Left ventricle myocardium inferior (tissue), 1 donor: ENCODE measurements around the gene DAPK1. TPM values are rescaled to one million over a fixed set of nuclear protein-coding genes. Genes with fewer than 3 reads are reported as not detected.

Experiments used
- DNase-seq: peaks from one replicate; pipeline ENCODE4 v3.0.0-alpha.2; 2020
- H3K27ac ChIP-seq: fragments of 200-600 bp; replicated peaks from 2 replicates; pipeline ENCODE4 v1.8.0; 2021
- H3K27me3 ChIP-seq: fragments of 200-600 bp; 2 replicates; pipeline ENCODE4 v1.8.0; 2021; ENCODE audit warnings: low read depth
- H3K36me3 ChIP-seq: fragments of 200-600 bp; 2 replicates; pipeline ENCODE4 v1.8.0; 2021
- H3K4me1 ChIP-seq: fragments of 200-600 bp; 2 replicates; pipeline ENCODE4 v1.8.0; 2021
- H3K4me3 ChIP-seq: fragments of 200-600 bp; 2 replicates; pipeline ENCODE4 v1.8.0; 2021; ENCODE audit warnings: mild to moderate bottlenecking, moderate library complexity
- H3K9me3 ChIP-seq: fragments of 200-600 bp; replicated peaks from 2 replicates; pipeline ENCODE4 v1.8.0; 2021
- CTCF ChIP-seq: fragments of 200-600 bp; IDR thresholded peaks from 2 replicates; pipeline ENCODE4 v1.8.0; 2021; ENCODE audit warnings: antibody characterized with exemption, mild to moderate bottlenecking, borderline replicate concordance
- intact Hi-C: fragments of 100-400 bp; cut with micrococcal nuclease; formaldehyde crosslinking; loops from one replicate; pipeline ENCODE4 v1.11.0; 2022
- total RNA-seq: library from RNA; stranded (reverse); fragmentation: NEBNext Ultra II Directional; extraction: Animal tissue kit (Norgen Biotek cat#: 25700); gene quantifications from one replicate; pipeline ENCODE4 v1.2.1, GENCODE V29; 2021
- donor health status: DM: no; HTN: yes; CAD: no; lungs with severe emphysema.

Gene DAPK1
- total RNA-seq, 1 donor from 2014 or later = 5.5 TPM

GRCh38 chr9:87524061-87524460, 26.4 kb downstream of the DAPK1 start:
- Histone ChIP-seq H3K4me1 (peaks cover 9% of the 10 kb centered on the region), H3K27ac (no peak overlapping the region), H3K27me3 (no peaks in the 10 kb centered on the region), H3K9me3 (no peaks in the 10 kb centered on the region), H3K36me3 (no peaks in the 10 kb centered on the region), H3K4me3 (no peak overlapping the region)
- TF ChIP-seq CTCF = no peak
- intact Hi-C loops = no loop called here
- DNase-seq = no peak

GRCh38 chr9:87525546-87526303, 28.1 kb downstream of the DAPK1 start:
- Histone ChIP-seq H3K36me3 (no peaks in the 10 kb centered on the region), H3K27me3 (no peaks in the 10 kb centered on the region), H3K9me3 (no peaks in the 10 kb centered on the region), H3K4me1 (no peaks in the 10 kb centered on the region), H3K4me3 (no peak overlapping the region), H3K27ac (no peak overlapping the region)
- intact Hi-C loops = no loop called here
- DNase-seq = no peak
- no peak for TF ChIP-seq CTCF

- Histone ChIP-seq H3K4me1 (peaks cover 4% of the 10 kb centered on the region), H3K27me3 (no peaks in the 10 kb centered on the region), H3K9me3 (no peaks in the 10 kb centered on the region), H3K27ac (no peak overlapping the region), H3K36me3 (no peaks in the 10 kb centered on the region), H3K4me3 (no peak overlapping the region)
- DNase-seq = no peak
- intact Hi-C loops = no loop called here
- TF ChIP-seq CTCF = no peak
These were observed 29.7 kb downstream of the DAPK1 start for GRCh38 chr9:87527211-87527916.

- H3K36me3 ChIP-seq = no peaks in the 10 kb centered on the region
- H3K27ac ChIP-seq = no peak overlapping the region
- H3K27me3 ChIP-seq = no peaks in the 10 kb centered on the region
- intact Hi-C loops = no loop called here
- no peak for DNase-seq
- TF ChIP-seq CTCF = no peak
- no peaks in the 10 kb centered on the region for H3K9me3 ChIP-seq
- peaks cover 4% of the 10 kb centered on the region for H3K4me1 ChIP-seq
- H3K4me3 ChIP-seq = no peak overlapping the region
These were observed 31.3 kb downstream of the DAPK1 start for GRCh38 chr9:87528969-87529368.

GRCh38 chr9:87529671-87530070, 32.0 kb downstream of the DAPK1 start:
- Histone ChIP-seq H3K9me3 (no peaks in the 10 kb centered on the region), H3K4me1 (peaks cover 4% of the 10 kb centered on the region), H3K27me3 (no peaks in the 10 kb centered on the region), H3K36me3 (no peaks in the 10 kb centered on the region), H3K4me3 (no peak overlapping the region), H3K27ac (no peak overlapping the region)
- no peak for DNase-seq
- intact Hi-C loops = no loop called here
- TF ChIP-seq CTCF = no peak
